ENCODE data around the gene GATA6. TPM values are rescaled to one million over a fixed set of nuclear protein-coding genes. Genes with fewer than 3 reads are reported as not detected.

Gene GATA6
- total and polyA plus RNA-seq, 10 of the 15 experiments (the other 5 are each of a cell fraction or from before 2014, with no cell fraction given), result 0.04 to 0.05 TPM; not detected in 8

DNA sequence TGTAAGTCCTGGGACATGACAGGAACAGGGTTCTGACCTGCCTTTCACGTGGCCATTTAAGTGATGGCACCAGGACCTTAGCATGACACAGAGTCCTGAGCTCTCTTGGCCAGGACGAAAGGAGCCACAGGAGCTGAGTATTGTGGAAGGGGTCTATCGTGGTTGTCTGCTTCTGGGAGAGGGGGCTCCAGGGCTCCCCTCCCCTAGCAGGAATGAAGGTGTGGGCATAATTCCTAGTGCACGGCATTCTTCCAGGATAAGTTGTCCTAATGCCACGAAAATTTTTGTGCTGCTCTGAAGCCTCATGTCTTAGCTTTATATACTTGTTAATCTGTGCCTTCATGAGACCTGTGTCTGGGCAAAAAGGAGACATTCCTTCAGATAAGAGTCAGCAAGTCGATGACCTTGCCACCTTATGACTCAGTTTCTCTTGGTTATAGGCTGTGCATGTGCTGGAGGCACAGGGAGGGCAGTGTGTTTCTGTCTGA, 17.1 kb downstream of the GATA6 start:
- WGBS (ENCODE audit: insufficient coverage, insufficient replicate concordance, low lambda C conversion rate, missing lambda C conversion rate), result 21% methylated on average over 6 of the region's 6 CpGs
- no peak overlapping the region for H3K27ac ChIP-seq (ENCODE audit: control insufficient read depth, insufficient read depth)
- no peaks in the 10 kb centered on the region for H3K9me3 ChIP-seq (replicated peaks; ENCODE audit: control insufficient read depth, insufficient read depth, low read length)
- intact Hi-C loops (cut with micrococcal nuclease; ENCODE audit: unreplicated experiment), result no loop called here
- H3K4me3 ChIP-seq, result no peak overlapping the region
- ATAC-seq (no peak), FAIRE-seq (no peak), DNase-seq (ENCODE audit: low read depth, low spot score) (no peak)
- TF ChIP-seq SMAD1 (IDR thresholded peaks at IDR 0.05; ENCODE audit: low read depth, partially characterized antibody), result no peak
- TF ChIP-seq MYC (IDR thresholded peaks at IDR 0.05; ENCODE audit: insufficient read depth, insufficient read length, insufficient replicate concordance, low read length, severe bottlenecking), result no peak
- TF ChIP-seq, protein P1, sequence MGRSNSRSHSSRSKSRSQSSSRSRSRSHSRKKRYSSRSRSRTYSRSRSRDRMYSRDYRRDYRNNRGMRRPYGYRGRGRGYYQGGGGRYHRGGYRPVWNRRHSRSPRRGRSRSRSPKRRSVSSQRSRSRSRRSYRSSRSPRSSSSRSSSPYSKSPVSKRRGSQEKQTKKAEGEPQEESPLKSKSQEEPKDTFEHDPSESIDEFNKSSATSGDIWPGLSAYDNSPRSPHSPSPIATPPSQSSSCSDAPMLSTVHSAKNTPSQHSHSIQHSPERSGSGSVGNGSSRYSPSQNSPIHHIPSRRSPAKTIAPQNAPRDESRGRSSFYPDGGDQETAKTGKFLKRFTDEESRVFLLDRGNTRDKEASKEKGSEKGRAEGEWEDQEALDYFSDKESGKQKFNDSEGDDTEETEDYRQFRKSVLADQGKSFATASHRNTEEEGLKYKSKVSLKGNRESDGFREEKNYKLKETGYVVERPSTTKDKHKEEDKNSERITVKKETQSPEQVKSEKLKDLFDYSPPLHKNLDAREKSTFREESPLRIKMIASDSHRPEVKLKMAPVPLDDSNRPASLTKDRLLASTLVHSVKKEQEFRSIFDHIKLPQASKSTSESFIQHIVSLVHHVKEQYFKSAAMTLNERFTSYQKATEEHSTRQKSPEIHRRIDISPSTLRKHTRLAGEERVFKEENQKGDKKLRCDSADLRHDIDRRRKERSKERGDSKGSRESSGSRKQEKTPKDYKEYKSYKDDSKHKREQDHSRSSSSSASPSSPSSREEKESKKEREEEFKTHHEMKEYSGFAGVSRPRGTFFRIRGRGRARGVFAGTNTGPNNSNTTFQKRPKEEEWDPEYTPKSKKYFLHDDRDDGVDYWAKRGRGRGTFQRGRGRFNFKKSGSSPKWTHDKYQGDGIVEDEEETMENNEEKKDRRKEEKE (IDR thresholded peaks at IDR 0.05), result no peak
- TF ChIP-seq EP300 (IDR thresholded peaks at IDR 0.05; ENCODE audit: borderline replicate concordance in 1 of 2, control insufficient read depth in 1 of 2, low read depth in 2 of 2, low read length in 2 of 2), result no peak
- no peak for TF ChIP-seq SUZ12 (IDR thresholded peaks at IDR 0.05; ENCODE audit: unreplicated experiment)
- TF ChIP-seq BHLHE40 (IDR thresholded peaks at IDR 0.05; ENCODE audit: borderline replicate concordance in 1 of 2, low read depth in 2 of 2, low read length in 1 of 2), result no peak
- TF ChIP-seq, protein P2, sequence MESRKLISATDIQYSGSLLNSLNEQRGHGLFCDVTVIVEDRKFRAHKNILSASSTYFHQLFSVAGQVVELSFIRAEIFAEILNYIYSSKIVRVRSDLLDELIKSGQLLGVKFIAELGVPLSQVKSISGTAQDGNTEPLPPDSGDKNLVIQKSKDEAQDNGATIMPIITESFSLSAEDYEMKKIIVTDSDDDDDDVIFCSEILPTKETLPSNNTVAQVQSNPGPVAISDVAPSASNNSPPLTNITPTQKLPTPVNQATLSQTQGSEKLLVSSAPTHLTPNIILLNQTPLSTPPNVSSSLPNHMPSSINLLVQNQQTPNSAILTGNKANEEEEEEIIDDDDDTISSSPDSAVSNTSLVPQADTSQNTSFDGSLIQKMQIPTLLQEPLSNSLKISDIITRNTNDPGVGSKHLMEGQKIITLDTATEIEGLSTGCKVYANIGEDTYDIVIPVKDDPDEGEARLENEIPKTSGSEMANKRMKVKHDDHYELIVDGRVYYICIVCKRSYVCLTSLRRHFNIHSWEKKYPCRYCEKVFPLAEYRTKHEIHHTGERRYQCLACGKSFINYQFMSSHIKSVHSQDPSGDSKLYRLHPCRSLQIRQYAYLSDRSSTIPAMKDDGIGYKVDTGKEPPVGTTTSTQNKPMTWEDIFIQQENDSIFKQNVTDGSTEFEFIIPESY (IDR thresholded peaks at IDR 0.05), result no peak
- TF ChIP-seq, protein P3, sequence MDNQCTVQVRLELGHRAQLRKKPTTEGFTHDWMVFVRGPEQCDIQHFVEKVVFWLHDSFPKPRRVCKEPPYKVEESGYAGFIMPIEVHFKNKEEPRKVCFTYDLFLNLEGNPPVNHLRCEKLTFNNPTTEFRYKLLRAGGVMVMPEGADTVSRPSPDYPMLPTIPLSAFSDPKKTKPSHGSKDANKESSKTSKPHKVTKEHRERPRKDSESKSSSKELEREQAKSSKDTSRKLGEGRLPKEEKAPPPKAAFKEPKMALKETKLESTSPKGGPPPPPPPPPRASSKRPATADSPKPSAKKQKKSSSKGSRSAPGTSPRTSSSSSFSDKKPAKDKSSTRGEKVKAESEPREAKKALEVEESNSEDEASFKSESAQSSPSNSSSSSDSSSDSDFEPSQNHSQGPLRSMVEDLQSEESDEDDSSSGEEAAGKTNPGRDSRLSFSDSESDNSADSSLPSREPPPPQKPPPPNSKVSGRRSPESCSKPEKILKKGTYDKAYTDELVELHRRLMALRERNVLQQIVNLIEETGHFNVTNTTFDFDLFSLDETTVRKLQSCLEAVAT (IDR thresholded peaks at IDR 0.05), result no peak
- no peak for TF ChIP-seq KAT2A (conservative IDR thresholded peaks at IDR 0.05; ENCODE audit: control insufficient read depth, low read depth, low read length)
- TF ChIP-seq NFXL1 (IDR thresholded peaks at IDR 0.05; ENCODE audit: borderline replicate concordance), result no peak
- ChIA-PET RAD21 (ENCODE audit: unreplicated experiment) (no interaction called here), POLR2A (no interaction called here), CTCF (no interaction called here), SMC1A (ENCODE audit: uncharacterized antibody, unreplicated experiment) (no interaction called here)
- H3K36me3 ChIP-seq (ENCODE audit: control insufficient read depth in 2 of 2, insufficient read depth in 2 of 2, low read length in 1 of 2), result no peaks in the 10 kb centered on the region
- H4K20me1 ChIP-seq (ENCODE audit: control insufficient read depth, insufficient read depth), result no peaks in the 10 kb centered on the region
- no peaks in the 10 kb centered on the region for H3K4me1 ChIP-seq (ENCODE audit: control insufficient read depth, insufficient read depth, low read length)
- no peaks in the 10 kb centered on the region for H3K79me2 ChIP-seq (ENCODE audit: control insufficient read depth, insufficient read depth, low read length)
- in situ Hi-C loops (cut with MboI), result no loop called here
- no peak overlapping the region for H3K9ac ChIP-seq (ENCODE audit: control insufficient read depth, insufficient read depth, low read length)
- BruUV-seq (replicated peaks), result no TSS peak
- H3K4me2 ChIP-seq (ENCODE audit: control insufficient read depth, insufficient read depth), result no peak overlapping the region
- no peaks in the 10 kb centered on the region; a peak in 2 of 4 replicates for H3K27me3 ChIP-seq (replicated peaks in 1 of 2; ENCODE audit: control insufficient read depth in 2 of 2, insufficient read depth in 2 of 2, low read length in 1 of 2)
- H2AFZ ChIP-seq (ENCODE audit: control insufficient read depth, low read depth, low read length), result no peak overlapping the region

All from GM12878 (cell line).